ENCODE data around the gene IGHMBP2. TPM values are rescaled to one million over a fixed set of nuclear protein-coding genes. Genes with fewer than 3 reads are reported as not detected.

The IGHMBP2 gene
- total RNA-seq, 1 donor from 2014 or later, result 13.2 TPM

DNA sequence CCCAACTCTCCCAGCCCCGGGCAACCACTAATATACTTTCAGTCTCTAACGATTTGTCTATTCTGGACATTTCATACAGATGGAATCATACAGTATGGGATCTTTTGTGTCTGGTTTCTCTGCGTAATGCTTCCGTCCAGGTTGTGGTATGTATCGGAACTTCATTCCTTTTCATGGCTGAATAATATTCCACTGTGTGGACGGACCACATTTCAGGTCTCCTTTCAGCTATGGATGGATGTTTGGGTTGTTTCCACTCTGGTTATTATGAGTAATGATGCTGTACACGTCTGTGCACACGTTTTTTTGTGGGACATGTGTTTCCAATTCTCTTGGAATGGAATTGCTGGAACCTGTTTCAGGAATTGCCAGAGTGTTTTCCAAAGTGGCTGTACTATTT lies 44.6 kb upstream of the IGHMBP2 start:
- TF ChIP-seq, protein P1, sequence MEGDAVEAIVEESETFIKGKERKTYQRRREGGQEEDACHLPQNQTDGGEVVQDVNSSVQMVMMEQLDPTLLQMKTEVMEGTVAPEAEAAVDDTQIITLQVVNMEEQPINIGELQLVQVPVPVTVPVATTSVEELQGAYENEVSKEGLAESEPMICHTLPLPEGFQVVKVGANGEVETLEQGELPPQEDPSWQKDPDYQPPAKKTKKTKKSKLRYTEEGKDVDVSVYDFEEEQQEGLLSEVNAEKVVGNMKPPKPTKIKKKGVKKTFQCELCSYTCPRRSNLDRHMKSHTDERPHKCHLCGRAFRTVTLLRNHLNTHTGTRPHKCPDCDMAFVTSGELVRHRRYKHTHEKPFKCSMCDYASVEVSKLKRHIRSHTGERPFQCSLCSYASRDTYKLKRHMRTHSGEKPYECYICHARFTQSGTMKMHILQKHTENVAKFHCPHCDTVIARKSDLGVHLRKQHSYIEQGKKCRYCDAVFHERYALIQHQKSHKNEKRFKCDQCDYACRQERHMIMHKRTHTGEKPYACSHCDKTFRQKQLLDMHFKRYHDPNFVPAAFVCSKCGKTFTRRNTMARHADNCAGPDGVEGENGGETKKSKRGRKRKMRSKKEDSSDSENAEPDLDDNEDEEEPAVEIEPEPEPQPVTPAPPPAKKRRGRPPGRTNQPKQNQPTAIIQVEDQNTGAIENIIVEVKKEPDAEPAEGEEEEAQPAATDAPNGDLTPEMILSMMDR (IDR thresholded peaks at IDR 0.05; ENCODE audit: borderline replicate concordance), result no peak
- H3K36me3 ChIP-seq, result no peaks in the 10 kb centered on the region
- no peak overlapping the region for H3K4me3 ChIP-seq
- H3K27ac ChIP-seq (replicated peaks), result no peak overlapping the region
- no peak for DNase-seq
- intact Hi-C loops (cut with micrococcal nuclease), result no loop called here
- peaks cover 5% of the 10 kb centered on the region for H3K9me3 ChIP-seq (replicated peaks)
- peaks cover 7% of the 10 kb centered on the region for H3K27me3 ChIP-seq (ENCODE audit: low read depth)
- H3K4me1 ChIP-seq, result peaks cover 19% of the 10 kb centered on the region

DNA sequence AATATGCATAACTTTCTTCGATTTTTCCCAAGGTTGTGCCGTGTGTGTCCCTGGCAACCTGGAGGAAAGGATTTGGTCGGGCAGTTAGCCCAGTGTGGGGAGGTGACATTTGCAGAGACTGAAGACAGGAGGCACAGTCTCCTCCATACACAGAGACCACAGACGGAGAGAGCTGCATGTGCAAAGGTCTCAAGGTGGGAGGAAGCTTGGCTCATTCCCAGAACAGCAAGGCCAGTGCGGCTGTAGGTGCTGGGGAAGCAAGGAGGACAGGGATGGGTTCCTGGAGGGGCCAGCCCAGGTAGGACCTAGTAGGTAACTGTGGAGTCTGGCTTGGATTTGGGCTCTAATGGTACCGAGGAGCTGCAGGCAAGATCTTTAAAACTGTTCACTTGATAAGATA lies 41.3 kb upstream of the IGHMBP2 start:
- peaks cover 6% of the 10 kb centered on the region for H3K9me3 ChIP-seq (replicated peaks)
- H3K4me3 ChIP-seq, result no peak overlapping the region
- no peak overlapping the region for H3K27ac ChIP-seq (replicated peaks)
- no peaks in the 10 kb centered on the region for H3K27me3 ChIP-seq (ENCODE audit: low read depth)
- TF ChIP-seq, protein P1 (IDR thresholded peaks at IDR 0.05; ENCODE audit: borderline replicate concordance), result no peak
- intact Hi-C loops (cut with micrococcal nuclease), result no loop called here
- H3K4me1 ChIP-seq, result peaks cover under 1% of the 10 kb centered on the region
- no peaks in the 10 kb centered on the region for H3K36me3 ChIP-seq
- no peak for DNase-seq

DNA sequence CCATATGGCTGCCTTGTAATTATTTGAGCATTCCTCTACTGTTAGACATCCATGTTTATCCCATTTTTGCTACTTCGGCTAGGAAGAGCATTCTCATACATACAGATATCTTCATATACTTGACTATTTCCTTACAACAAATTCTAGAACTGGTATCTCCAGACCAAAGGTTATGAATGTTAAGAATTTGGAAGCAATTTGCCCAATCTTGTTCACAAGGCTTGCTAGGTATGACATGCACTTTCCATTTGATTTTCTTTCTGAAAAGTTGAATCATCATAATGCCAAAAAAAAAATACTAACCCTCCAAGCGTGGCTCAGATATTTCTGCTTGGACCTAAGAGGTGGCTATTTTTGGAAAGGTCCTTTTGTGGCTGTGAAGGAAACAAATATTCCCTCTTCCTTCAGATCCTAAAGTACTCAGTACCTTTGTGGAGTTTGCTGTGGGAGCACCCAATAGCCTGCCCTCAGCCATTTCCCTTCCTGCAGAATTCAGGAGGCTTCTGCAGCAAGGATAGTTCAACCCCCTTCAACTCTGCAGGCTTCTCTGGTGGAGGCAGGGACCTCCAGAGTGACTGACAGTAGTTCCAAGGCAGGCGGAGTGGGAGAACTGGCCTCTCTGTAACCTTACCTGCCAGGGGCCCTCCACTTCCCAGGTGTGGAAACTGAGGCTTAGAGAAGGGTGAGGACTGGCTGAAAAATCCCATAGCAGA lies 40.0 kb upstream of the IGHMBP2 start:
- DNase-seq, result no peak
- no peaks in the 10 kb centered on the region for H3K27me3 ChIP-seq (ENCODE audit: low read depth)
- intact Hi-C loops (cut with micrococcal nuclease), result no loop called here
- no peak overlapping the region for H3K4me3 ChIP-seq
- peaks cover 6% of the 10 kb centered on the region for H3K9me3 ChIP-seq (replicated peaks)
- TF ChIP-seq, protein P1 (IDR thresholded peaks at IDR 0.05; ENCODE audit: borderline replicate concordance), result no peak
- no peaks in the 10 kb centered on the region for H3K36me3 ChIP-seq
- H3K4me1 ChIP-seq, result no peaks in the 10 kb centered on the region
- H3K27ac ChIP-seq (replicated peaks), result no peak overlapping the region

DNA sequence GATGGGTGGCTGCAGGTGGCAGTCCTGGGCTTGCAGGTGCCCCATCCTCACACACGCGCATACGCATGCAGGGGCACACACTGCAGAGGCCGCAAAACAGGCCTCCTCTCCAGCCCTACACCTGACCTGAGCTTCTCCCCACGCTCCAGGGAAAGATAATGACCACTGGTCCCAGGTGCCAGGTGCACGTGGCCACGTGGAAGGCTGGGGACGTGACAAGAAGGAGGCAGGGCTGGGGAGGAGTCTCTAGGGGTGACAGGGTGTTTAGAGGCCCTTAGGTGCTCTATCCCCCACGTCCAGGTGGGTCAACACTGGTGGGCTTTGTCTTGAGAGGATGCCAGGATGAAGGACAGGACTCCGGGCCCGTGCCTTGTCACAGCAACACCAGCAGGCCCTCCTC lies 38.5 kb upstream of the IGHMBP2 start:
- TF ChIP-seq, protein P1 (IDR thresholded peaks at IDR 0.05; ENCODE audit: borderline replicate concordance), result no peak
- H3K36me3 ChIP-seq, result no peaks in the 10 kb centered on the region
- no peaks in the 10 kb centered on the region for H3K27me3 ChIP-seq (ENCODE audit: low read depth)
- intact Hi-C loops (cut with micrococcal nuclease), result no loop called here
- DNase-seq, result no peak
- peaks cover 11% of the 10 kb centered on the region for H3K4me1 ChIP-seq
- no peak overlapping the region for H3K27ac ChIP-seq (replicated peaks)
- H3K9me3 ChIP-seq (replicated peaks), result peaks cover 6% of the 10 kb centered on the region
- H3K4me3 ChIP-seq, result no peak overlapping the region

DNA sequence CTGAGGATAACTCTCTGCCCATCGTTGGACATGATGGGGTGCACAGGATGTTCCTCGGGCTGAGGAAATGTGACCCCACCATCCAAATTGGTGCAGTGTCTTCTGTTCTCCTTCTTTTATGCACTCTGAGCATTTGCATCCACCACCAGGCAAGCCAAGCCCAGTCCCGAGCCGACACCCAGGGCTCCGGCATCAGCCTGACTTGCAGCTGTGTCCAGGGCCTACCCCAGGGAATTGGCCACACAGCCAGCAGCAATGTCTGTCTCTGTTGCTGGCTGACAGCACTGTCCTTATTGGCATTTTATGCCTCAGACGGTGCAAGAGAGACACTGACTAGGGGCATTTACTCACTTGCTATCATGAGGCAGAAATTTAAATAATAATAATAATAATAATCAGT lies 36.6 kb upstream of the IGHMBP2 start:
- Histone ChIP-seq H3K27me3 (ENCODE audit: low read depth) (no peaks in the 10 kb centered on the region), H3K4me3 (no peak overlapping the region), H3K27ac (replicated peaks) (no peak overlapping the region), H3K4me1 (peaks cover 29% of the 10 kb centered on the region), H3K9me3 (replicated peaks) (peaks cover 6% of the 10 kb centered on the region), H3K36me3 (no peaks in the 10 kb centered on the region)
- no peak for DNase-seq
- TF ChIP-seq, protein P1 (IDR thresholded peaks at IDR 0.05; ENCODE audit: borderline replicate concordance), result no peak
- intact Hi-C loops (cut with micrococcal nuclease), result no loop called here

Data from left ventricle myocardium inferior (tissue), 1 donor.